Endodermal cell (in vitro differentiated cells): Measurements from ENCODE around the gene PARP8. TPM values are rescaled to one million over a fixed set of nuclear protein-coding genes. Genes with fewer than 3 reads are reported as not detected.

ENCODE experiments used
- DNase-seq: peaks from one replicate; pipeline ENCODE4 v3.0.0-alpha.2; 2017
- H3K27ac ChIP-seq: 2 replicates; pipeline ENCODE4 v1.5.1; 2013; ENCODE audit warnings: mild to moderate bottlenecking, low read depth, low read length, moderate library complexity
- H3K27me3 ChIP-seq: 2 replicates; pipeline ENCODE4 v1.6.1; 2013; ENCODE audit warnings: mild to moderate bottlenecking, low read length, moderate library complexity; ENCODE audit not compliant: insufficient read depth, control insufficient read depth, poor library complexity, severe bottlenecking
- H3K36me3 ChIP-seq: 2 replicates; pipeline ENCODE4 v1.7.0; 2013; ENCODE audit warnings: mild to moderate bottlenecking, low read length, moderate library complexity; ENCODE audit not compliant: control insufficient read depth, insufficient read depth
- H3K4me1 ChIP-seq: one replicate; pipeline ENCODE4 v1.7.0; 2013; ENCODE audit warnings: low read length; ENCODE audit not compliant: control insufficient read depth, insufficient read depth
- H3K4me3 ChIP-seq: 2 replicates; pipeline ENCODE4 v1.5.1; 2013; ENCODE audit warnings: mild to moderate bottlenecking, low read length, moderate library complexity
- H3K9ac ChIP-seq: 2 replicates; pipeline ENCODE4 v1.6.1; 2013; ENCODE audit warnings: mild to moderate bottlenecking, low read length, moderate library complexity; ENCODE audit not compliant: poor library complexity, severe bottlenecking; ENCODE audit errors: extremely low read depth
- H3K9me3 ChIP-seq: 2 replicates; pipeline ENCODE4 v1.6.1; 2013; ENCODE audit warnings: mild to moderate bottlenecking, low read length, moderate library complexity; ENCODE audit not compliant: control insufficient read depth
- H3K27ac Mint-ChIP-seq: 2 replicates; pipeline ENCODE4 v1.8.0; 2020; ENCODE audit warnings: mixed read lengths
- H3K27me3 Mint-ChIP-seq: 2 replicates; pipeline ENCODE4 v1.8.0; 2021; ENCODE audit warnings: mild to moderate bottlenecking, mixed read lengths; ENCODE audit not compliant: insufficient read depth
- H3K36me3 Mint-ChIP-seq: 2 replicates; pipeline ENCODE4 v1.8.0; 2020; ENCODE audit warnings: low read depth, mixed read lengths
- H3K4me1 Mint-ChIP-seq: 2 replicates; pipeline ENCODE4 v1.8.0; 2020; ENCODE audit warnings: mixed read lengths
- H3K4me3 Mint-ChIP-seq: 2 replicates; pipeline ENCODE4 v1.8.0; 2020; ENCODE audit warnings: mild to moderate bottlenecking, moderate library complexity, mixed read lengths
- H3K9me3 Mint-ChIP-seq: 2 replicates; pipeline ENCODE4 v1.8.0; 2020; ENCODE audit warnings: mild to moderate bottlenecking, mixed read lengths
- CTCF ChIP-seq: fragments of 200-600 bp; sonication (generic); conservative IDR thresholded peaks from 2 replicates; pipeline ENCODE4 v1.5.0; 2021; ENCODE audit warnings: antibody characterized with exemption, mild to moderate bottlenecking
- WGBS, 2 experiments: methylation state at CpG; one replicate each; pipeline versions ENCODE4 v1.1.5 to v1.1.7; 2013; ENCODE audit warnings: missing lambda C conversion rate in 2 of 2, mixed read lengths in 1 of 2; ENCODE audit not compliant: insufficient coverage in 1 of 2, insufficient read length in 1 of 2; 5-methylcytosine and 5-hydroxymethylcytosine counted together
- total RNA-seq, 2 donors: library from RNA; stranded (reverse); fragmentation: NEBNext Ultra II Directional in 1 of 2; extraction: Animal tissue kit (Norgen Biotek cat#: 25700) in 1 of 2; gene quantifications; 2 replicates in 1 of 2; 3 replicates in 1 of 2; pipeline ENCODE4 v1.2.1, GENCODE V29; 2021

PARP8 gene
- total RNA-seq, 2 donors from 2014 or later: 18.7 to 19.4 TPM

DNA sequence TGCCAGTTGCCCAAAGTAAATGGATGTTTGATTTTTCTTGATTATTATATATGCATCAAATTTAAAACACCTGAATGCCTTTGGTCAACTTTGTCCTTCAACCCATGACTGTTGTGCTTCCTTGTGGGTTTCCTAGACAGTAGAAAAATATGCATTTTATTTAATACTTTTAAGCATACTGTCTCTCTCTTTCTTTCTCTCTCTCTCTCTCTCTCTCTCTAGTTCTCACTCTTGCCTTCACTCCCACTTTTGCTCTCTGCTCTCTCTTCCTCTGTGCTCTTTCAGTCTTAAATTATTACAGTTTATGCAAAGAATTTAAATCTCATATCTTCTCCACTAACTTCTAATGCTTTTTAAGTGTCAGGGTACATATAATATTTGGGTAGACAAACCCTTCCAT, 173.0 kb downstream of the PARP8 start:
- no peaks in the 10 kb centered on the region for H3K27me3 ChIP-seq
- H3K4me3 ChIP-seq: no peak overlapping the region
- no peak for TF ChIP-seq CTCF
- no peaks in the 10 kb centered on the region for H3K4me1 ChIP-seq
- H3K27ac ChIP-seq: no peak overlapping the region
- peaks cover 17% of the 10 kb centered on the region for H3K36me3 ChIP-seq
- Mint-ChIP-seq H3K36me3 (no peaks in the 10 kb centered on the region), H3K4me3 (no peak overlapping the region), H3K4me1 (no peaks in the 10 kb centered on the region), H3K27ac (no peak overlapping the region), H3K9me3 (no peaks in the 10 kb centered on the region), H3K27me3 (no peaks in the 10 kb centered on the region)
- H3K9ac ChIP-seq: no peak overlapping the region
- DNase-seq: no peak
- no peaks in the 10 kb centered on the region for H3K9me3 ChIP-seq

GRCh38 chr5:50843091-50843490, 176.7 kb downstream of the PARP8 start:
- H3K9me3 Mint-ChIP-seq: no peaks in the 10 kb centered on the region
- DNase-seq: no peak
- no peaks in the 10 kb centered on the region for H3K27me3 Mint-ChIP-seq
- H3K4me3 Mint-ChIP-seq: no peak overlapping the region
- no peaks in the 10 kb centered on the region for H3K9me3 ChIP-seq
- H3K9ac ChIP-seq: no peak overlapping the region
- peaks cover 12% of the 10 kb centered on the region for H3K36me3 ChIP-seq
- no peak overlapping the region for H3K27ac Mint-ChIP-seq
- H3K4me1 ChIP-seq: no peaks in the 10 kb centered on the region
- no peaks in the 10 kb centered on the region for H3K27me3 ChIP-seq
- no peaks in the 10 kb centered on the region for H3K4me1 Mint-ChIP-seq
- no peak for TF ChIP-seq CTCF
- no peaks in the 10 kb centered on the region for H3K36me3 Mint-ChIP-seq
- H3K4me3 ChIP-seq: no peak overlapping the region
- no peak overlapping the region for H3K27ac ChIP-seq

DNA sequence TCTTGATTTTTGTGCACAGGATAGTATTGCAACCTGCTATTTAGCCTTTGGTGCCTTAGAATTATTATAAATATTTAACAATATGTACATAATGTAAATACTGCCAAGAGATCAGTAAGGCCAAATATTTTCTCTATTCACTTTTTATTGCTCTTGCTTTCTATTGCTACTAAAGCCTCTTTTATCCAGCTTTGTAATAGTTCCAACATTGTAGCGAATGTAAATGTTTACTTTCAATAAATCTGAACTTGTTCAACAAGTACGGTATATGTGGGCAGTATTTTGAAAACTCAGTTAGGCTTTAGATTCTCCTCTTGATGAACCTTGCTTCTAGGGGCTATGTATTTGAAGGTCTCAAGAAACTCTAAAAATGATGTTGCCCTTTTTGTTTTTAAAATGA, 179.8 kb downstream of the PARP8 start:
- TF ChIP-seq CTCF: no peak
- H3K27me3 ChIP-seq: no peaks in the 10 kb centered on the region
- Mint-ChIP-seq H3K4me1 (no peaks in the 10 kb centered on the region), H3K36me3 (no peaks in the 10 kb centered on the region), H3K27me3 (no peaks in the 10 kb centered on the region), H3K4me3 (no peak overlapping the region), H3K9me3 (no peaks in the 10 kb centered on the region), H3K27ac (no peak overlapping the region)
- no peak overlapping the region for H3K9ac ChIP-seq
- WGBS, 2 experiments: 97% methylated on average over 2 of the region's 2 CpGs; no CpG with 5 or more reads in 1 of the 2 experiments
- H3K4me3 ChIP-seq: no peak overlapping the region
- no peaks in the 10 kb centered on the region for H3K9me3 ChIP-seq
- H3K27ac ChIP-seq: no peak overlapping the region
- H3K4me1 ChIP-seq: peaks cover 6% of the 10 kb centered on the region
- peaks cover 6% of the 10 kb centered on the region for H3K36me3 ChIP-seq
- no peak for DNase-seq
